GM18909 (cell line): Measurements from ENCODE around the gene WDR90.

ENCODE experiments used
- ATAC-seq: cut with Tn5 transposase; IDR thresholded peaks from one replicate; pipeline ENCODE4 v1.9.1; 2021; ENCODE audit warnings: mild to moderate bottlenecking; ENCODE audit not compliant: unreplicated experiment, poor library complexity

WDR90 gene

DNA sequence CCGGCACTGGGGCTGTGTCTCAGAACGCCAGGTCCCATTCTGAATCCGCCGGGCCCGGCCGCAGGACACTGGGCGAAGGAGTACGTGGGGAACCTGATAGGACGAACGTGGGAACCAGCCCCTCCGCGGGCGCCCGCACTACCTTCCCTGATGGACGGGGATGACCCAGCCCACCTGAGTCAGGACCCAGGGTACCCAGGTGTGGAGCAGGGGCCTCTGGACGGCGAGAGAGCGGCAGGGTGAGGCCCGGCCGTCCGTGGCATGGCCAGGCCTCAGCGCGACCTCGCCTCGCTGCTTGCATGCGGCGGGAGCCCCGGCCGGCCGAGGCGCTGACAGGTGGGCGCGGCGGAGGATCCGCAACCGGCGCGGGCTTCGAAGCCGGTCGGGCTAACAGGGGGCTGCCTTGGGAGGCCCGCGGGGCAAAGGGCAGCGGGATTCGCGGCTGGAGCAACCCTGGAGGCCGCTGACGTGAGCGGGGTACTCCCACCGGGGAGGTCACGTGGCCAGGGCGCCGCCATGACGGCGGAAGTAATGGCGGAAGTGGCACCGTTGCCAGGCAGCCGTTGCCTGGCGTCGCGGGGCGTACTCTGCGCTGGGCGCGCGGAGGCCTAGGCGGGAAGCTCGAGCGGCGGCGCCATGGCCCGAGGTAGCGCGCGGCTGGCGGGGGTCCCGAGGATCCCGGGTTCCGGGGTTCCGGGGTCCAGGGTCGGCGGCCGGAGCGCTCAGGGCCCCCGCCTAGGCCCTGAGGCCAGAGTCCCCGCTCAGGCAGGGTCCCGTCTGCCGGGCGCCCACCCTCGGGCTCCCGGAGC is at the start of gene WDR90:
Gene WDR90 (plus strand): TSS at position 585 of the 809 bp plus-strand sequence. CDS start 52 bp downstream, at position 637.
- ATAC-seq, result peak; percentile 75

DNA sequence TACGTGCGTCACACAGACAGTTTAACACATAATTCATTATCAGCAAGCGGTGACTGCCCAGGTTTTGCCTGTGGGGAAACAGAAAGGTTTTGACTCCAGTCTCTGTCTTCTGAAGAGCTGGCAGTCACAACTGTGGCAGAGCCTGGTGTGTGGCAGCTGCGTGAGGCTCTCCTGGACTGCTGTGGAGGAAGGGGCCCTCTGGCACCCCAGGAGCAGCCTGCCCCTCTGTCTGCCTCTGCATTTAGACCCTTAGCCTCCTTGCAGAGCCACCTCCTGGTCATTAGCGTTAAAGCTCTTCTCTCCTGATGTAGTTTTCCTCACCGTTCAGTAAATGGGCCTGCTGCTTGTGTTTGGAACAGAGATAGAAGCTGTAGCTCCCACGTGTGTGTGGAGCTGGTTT is 48.4 kb upstream of the WDR90 start:
- no peak for ATAC-seq

- no peak for ATAC-seq
These were observed 45.2 kb upstream of the WDR90 start for GRCh38 chr16:603933-604332.

DNA sequence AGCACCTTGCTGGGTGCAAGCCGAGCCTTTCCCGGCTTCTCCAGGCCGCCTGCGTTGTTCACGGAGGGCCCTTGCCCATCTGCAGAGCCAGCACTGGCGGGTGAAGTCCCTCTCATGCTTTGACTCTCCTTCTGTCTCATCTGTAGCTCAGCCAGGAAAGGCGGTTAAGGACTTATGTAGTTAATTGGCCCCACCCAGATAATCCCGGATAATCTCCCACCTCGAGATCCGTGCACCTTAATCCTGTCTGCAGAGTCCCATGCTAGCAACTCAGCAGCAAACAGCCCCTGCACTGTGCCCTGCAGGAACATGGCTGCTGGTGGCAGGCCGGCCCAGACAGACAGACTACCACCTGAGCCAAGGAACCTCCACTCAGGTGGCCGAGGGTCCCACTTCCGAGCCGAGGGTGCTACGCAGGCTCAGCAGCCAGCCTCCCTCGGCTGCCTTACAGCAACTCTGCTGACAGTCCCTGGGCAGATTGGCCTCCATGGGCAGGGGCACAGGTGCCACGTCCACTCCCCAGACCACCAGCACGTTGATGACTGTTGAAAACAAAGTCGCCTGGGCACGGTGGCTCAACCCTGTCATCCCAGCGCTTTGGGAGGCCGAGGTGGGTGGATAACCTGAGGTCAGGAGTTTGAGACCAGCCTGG is 42.4 kb upstream of the WDR90 start:
- ATAC-seq, result no peak

GRCh38 chr16:608019-608418 is 41.1 kb upstream of the WDR90 start:
- no peak for ATAC-seq

GRCh38 chr16:609316-609715 is 39.8 kb upstream of the WDR90 start:
- no peak for ATAC-seq

DNA sequence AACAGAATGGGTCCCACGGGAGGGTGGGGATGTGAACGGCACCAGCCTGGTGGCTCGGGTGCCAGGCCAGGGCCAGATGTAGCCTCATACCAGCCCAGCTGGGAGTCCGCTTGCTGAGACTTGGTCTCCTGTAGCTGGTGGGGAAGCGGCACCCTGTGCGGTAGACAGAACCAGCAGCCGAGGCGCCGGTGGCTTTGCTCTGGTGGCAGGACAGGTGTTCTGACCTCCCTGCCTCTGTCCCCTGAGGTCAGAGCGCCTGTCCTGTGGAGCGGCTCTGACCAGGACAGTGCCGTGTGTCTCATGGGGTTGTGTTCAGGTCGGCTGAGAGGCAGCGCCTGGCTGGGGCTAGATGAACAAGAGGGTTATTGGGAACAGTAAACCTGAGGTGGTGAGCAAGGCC is 39.2 kb upstream of the WDR90 start:
- no peak for ATAC-seq

DNA sequence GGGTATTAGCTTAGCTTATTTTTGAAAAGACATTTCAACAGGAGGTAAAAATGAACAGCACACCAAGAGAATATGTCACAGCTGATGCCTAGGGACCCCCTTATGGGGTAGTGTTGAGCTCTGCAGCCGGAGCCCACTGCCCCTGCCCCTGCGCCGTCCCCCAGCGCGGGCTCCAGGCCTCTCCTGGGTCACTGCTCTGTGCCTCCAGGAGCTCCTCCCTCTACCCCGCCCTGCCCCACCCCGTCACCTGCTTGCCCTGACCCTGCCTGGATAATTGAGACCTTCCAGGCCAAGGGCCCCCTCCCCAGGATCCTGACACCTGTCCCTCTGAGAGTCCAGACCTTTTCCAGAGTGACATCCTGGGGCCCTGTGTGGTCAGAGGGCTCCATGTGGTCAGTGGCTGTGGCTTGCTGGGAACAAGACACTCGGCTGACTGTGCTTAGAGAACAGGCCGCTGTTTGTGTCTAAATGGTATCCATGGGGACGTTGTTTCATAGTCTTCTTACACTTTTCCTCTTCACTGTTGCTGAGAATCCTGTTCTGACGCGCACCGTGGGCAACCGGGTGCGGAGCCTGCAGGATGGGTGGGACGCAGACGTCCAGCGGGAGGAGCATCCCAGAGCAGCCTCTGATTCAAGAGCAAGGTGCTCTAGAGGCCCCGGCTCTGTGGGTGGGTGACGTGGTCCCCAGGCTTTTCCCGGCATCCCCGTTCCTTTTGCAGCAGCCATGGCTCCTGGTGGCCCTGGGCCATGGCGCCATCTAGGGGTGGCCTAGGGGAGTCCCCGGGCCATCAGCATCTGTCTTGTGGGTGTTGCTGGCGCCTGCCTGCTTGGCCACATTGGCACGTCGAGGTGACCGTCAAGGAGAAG is 38.4 kb upstream of the WDR90 start:
- ATAC-seq, result no peak

GRCh38 chr16:615122-615521 is 34.0 kb upstream of the WDR90 start:
- no peak for ATAC-seq

- no peak for ATAC-seq
These were observed 32.2 kb upstream of the WDR90 start for GRCh38 chr16:616733-617586.

DNA sequence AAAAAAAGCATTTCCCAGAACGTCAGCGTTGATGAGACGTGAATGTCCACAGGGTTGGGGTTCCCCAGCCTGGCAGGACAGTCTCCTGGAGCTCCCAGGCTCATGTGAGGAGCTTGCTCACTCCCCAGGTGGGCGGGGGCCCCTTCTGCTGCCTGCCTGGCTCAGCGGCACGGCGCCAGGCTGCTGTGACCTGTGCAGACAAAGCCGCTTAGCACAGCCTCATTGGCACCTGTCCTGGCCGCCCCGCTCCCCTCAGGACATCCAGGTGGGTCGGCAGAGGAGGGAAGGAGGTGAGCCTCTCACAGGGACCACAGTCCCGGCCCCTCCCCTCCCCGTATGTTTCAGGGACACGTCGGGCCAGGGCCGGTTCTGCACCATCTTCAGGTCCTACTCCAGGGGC is 31.3 kb upstream of the WDR90 start:
- no peak for ATAC-seq

DNA sequence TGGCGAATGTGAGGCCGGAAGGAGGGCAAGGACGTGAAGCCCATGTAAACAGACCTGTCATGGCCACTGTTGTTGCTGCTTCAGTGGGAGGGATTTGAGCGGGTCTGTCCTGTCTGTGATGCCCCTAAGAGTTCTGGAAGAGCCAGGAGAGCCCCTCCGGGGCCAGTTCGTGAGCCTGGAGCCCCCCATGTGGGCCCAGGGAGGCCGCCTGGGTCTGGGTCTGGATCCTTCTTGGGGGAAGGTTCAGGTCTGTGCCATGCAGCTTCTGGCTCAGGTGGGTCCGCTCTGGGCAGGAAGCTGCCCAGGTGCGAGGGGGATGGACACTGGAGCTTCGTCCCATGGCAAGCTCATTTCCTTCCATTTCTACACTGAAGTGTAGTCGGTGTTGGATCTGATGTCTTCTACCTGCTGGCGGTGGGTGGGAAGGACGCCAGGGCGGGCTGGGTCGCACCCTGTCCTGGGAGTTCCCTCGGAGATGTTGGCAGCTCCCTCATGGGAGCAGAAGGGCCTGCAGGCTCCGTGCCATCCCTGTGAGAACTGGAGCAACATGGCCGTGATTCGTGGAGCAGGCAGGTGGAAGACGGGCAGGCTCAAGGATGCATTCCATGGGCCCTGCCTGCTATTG is 29.6 kb upstream of the WDR90 start:
- ATAC-seq, result no peak

DNA sequence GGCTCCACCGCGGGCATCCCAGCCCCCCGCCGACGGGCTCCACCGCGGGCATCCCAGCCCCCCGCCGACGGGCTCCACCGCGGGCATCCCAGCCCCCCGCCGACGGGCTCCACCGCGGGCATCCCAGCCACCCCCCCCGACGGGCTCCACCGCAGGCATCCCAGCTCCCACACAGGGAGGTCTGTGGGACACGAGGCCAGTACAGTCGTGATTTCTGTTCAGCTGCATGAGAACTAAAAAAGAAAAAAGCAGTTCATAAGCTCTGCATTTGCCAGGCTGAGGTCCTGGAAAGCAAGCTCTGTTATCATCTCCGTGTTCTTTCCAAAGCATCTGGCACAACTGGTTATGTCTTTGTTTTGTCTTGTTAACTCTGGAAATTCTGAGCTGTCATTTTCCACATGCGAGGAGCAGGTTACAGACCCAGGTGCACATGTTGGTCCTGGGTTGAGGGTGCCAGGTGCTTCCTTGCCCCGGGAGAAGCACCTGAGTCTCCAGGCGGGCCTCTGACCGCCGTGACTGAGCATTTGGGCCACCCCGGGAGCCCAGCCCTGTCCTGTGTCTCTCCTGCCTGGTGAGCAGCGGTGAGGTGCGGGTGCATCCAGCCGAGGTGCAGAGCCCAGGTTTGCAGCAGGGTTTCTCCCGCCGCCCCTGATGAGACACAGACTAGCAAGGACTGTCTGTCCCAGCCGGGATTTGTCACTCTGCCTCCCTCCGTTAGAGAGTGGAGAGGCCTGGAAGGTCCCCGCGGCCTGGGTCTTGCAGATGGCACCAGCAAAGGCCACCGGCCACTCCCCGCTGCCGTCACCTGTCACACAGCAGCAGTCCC is 28.3 kb upstream of the WDR90 start:
- no peak for ATAC-seq

DNA sequence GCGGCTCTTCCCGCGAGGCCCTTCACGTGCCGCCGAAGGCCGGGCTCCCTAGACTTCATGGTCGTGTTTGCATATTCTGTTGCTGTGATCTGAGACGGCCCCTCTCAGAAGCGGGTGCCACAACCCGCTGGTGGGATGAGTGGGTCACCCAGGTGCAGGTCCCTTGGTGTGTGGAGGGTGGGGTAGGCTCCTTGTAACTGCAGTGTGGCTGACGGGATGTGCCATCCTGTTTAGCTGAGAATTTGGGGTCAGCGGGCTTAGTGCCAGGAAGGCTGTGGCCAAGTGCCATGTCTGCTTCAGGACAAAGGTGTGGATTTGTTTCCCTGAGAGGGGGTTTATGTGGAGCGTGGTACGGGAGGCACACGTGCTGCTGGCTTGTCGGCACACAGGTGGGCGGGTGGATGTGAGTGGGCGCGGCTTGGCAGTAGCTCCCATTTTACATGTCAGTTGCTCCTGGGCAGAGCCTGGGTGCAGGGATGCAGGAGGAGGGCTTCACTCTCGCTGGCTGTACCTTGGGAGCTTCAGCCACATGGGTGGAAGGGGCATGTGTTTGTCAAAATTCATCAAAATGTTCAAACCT is 27.5 kb upstream of the WDR90 start:
- ATAC-seq, result no peak

GRCh38 chr16:622920-623280 is 26.3 kb upstream of the WDR90 start:
- no peak for ATAC-seq

GRCh38 chr16:624526-625070 is 24.6 kb upstream of the WDR90 start:
- ATAC-seq, result no peak

- no peak for ATAC-seq
These were observed 23.8 kb upstream of the WDR90 start for GRCh38 chr16:625117-625976.
